Mesothelial cell of epicardium (in vitro differentiated cells): ENCODE results near the gene LMNA. TPM values are rescaled to one million over a fixed set of nuclear protein-coding genes. Genes with fewer than 3 reads are reported as not detected.
A peak's percentile ranks its signal among the peaks of the same experiment; 100 is the strongest.

Source experiments
- DNase-seq, 2 experiments: peaks; one replicate each; pipeline ENCODE4 v3.0.0; 2021; ENCODE audit warnings: low spot score in 2 of 2; ENCODE audit not compliant: unreplicated experiment in 2 of 2
- H3K27ac Mint-ChIP-seq: 2 replicates; pipeline ENCODE4 v1.8.0; 2021; ENCODE audit warnings: mixed read lengths
- H3K27me3 Mint-ChIP-seq: 2 replicates; pipeline ENCODE4 v1.8.0; 2021; ENCODE audit warnings: low read depth, mixed read lengths
- H3K36me3 Mint-ChIP-seq: 2 replicates; pipeline ENCODE4 v1.8.0; 2021; ENCODE audit warnings: mixed read lengths
- H3K4me1 Mint-ChIP-seq: 2 replicates; pipeline ENCODE4 v1.8.0; 2021; ENCODE audit warnings: mixed read lengths
- H3K4me3 Mint-ChIP-seq: 2 replicates; pipeline ENCODE4 v1.8.0; 2021; ENCODE audit warnings: mild to moderate bottlenecking, moderate library complexity, mixed read lengths
- H3K9me3 Mint-ChIP-seq: 2 replicates; pipeline ENCODE4 v1.8.0; 2021; ENCODE audit warnings: mixed read lengths
- CTCF ChIP-seq: fragments of 200-600 bp; sonication (generic); IDR thresholded peaks from one replicate; pipeline ENCODE4 v1.5.0; 2021; ENCODE audit warnings: antibody characterized with exemption; ENCODE audit not compliant: unreplicated experiment
- total RNA-seq: library from RNA; stranded (reverse); gene quantifications from 3 replicates; pipeline ENCODE4 v1.2.1, GENCODE V29; 2021

The LMNA gene
- total RNA-seq, 1 donor from 2014 or later, result 96.9 TPM

GRCh38 chr1:156080241-156080862, 34.2 kb upstream of the LMNA start:
- Mint-ChIP-seq H3K36me3 (peaks cover 16% of the 10 kb centered on the region), H3K9me3 (no peaks in the 10 kb centered on the region), H3K4me3 (peak overlapping the region; percentile 98), H3K27ac (peak overlapping the region; percentile 97), H3K27me3 (no peaks in the 10 kb centered on the region), H3K4me1 (peaks cover 63% of the 10 kb centered on the region)
- DNase-seq, result no peak
- no peak for TF ChIP-seq CTCF

- TF ChIP-seq CTCF, result no peak
- Mint-ChIP-seq H3K36me3 (peaks cover 13% of the 10 kb centered on the region), H3K27me3 (no peaks in the 10 kb centered on the region), H3K27ac (peak overlapping the region; percentile 97), H3K4me3 (peak overlapping the region; percentile 98), H3K9me3 (no peaks in the 10 kb centered on the region), H3K4me1 (peaks cover 60% of the 10 kb centered on the region)
- no peak for DNase-seq
Observed at GRCh38 chr1:156080863-156081179, 33.7 kb upstream of the LMNA start.

- Mint-ChIP-seq H3K36me3 (peaks cover 13% of the 10 kb centered on the region), H3K9me3 (no peaks in the 10 kb centered on the region), H3K4me3 (peak overlapping the region; percentile 98), H3K27me3 (no peaks in the 10 kb centered on the region), H3K27ac (peak overlapping the region; percentile 97), H3K4me1 (peaks cover 63% of the 10 kb centered on the region)
- TF ChIP-seq CTCF, result no peak
- DNase-seq, result no peak
Observed at GRCh38 chr1:156081180-156081916, 33.2 kb upstream of the LMNA start.

- H3K4me3 Mint-ChIP-seq, result peak overlapping the region; percentile 92
- no peaks in the 10 kb centered on the region for H3K9me3 Mint-ChIP-seq
- peaks cover 68% of the 10 kb centered on the region for H3K4me1 Mint-ChIP-seq
- peak overlapping the region; percentile 96 for H3K27ac Mint-ChIP-seq
- no peaks in the 10 kb centered on the region for H3K27me3 Mint-ChIP-seq
- no peak for DNase-seq
- peaks cover 12% of the 10 kb centered on the region for H3K36me3 Mint-ChIP-seq
- TF ChIP-seq CTCF, result no peak
Observed at GRCh38 chr1:156081917-156082308, 32.6 kb upstream of the LMNA start.

GRCh38 chr1:156082309-156083091, 32.0 kb upstream of the LMNA start, which contains the start of gene MEX3A:
Gene MEX3A, minus strand, starts transcription at chr1:156082465. Its CDS starts 467 bp downstream, at chr1:156081998.
- DNase-seq, result peak; percentile 83 to 93
- Mint-ChIP-seq H3K4me1 (peaks cover 66% of the 10 kb centered on the region), H3K27me3 (no peaks in the 10 kb centered on the region), H3K9me3 (no peaks in the 10 kb centered on the region), H3K27ac (peak within 1 kb of the TSS; percentile 98), H3K36me3 (peaks cover 8% of the 10 kb centered on the region), H3K4me3 (peak within 1 kb of the TSS; percentile 98)
- TF ChIP-seq CTCF, result no peak
